ENCODE data around the gene DOCK3.
"Not testable (repeated sequence)": the region's sequence is repeated elsewhere in the genome, so short reads cannot be mapped to it uniquely, and the experiment has no call there.

DOCK3 gene

DNA sequence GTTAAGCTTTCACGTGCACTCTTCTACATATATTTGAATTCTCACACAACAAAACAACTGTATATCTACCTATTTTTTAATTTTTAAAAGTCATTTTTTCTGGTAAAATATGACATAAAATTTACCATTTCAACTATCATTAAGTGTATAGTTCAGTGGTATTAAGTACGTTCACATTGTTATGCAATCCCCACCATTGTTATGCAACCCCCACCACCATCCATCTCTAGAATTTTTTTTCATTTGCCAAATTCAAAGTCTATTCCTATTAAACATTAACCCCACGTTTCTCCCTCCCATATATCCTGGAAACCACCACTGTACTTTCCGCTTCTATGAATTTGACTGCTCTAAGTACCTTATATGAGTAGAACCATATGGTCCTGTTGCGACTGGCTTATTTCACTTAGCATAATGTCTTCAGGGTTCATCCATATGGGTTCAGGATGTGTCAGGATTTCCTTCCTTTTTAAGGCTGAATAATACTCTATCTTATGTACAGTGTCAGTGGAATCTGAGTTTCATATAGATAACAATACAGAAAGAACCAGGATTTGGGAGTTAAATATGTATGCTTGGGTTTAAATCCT is 279.2 kb downstream of the DOCK3 start:
- no peaks in the 10 kb centered on the region for H3K36me3 ChIP-seq
- no peak overlapping the region for H3K4me2 ChIP-seq
- no peak overlapping the region for H3K27ac ChIP-seq
- no peak overlapping the region for H3K4me3 ChIP-seq
- no peak overlapping the region for H3K9ac ChIP-seq
- no peaks in the 10 kb centered on the region for H3K27me3 ChIP-seq
- no peak for TF ChIP-seq Cebpa-rat (IDR thresholded peaks at IDR 0.05)
- no peaks in the 10 kb centered on the region for H3K9me3 ChIP-seq
- H4K20me1 ChIP-seq = no peaks in the 10 kb centered on the region
- no peaks in the 10 kb centered on the region for H3K4me1 ChIP-seq

GRCh38 chr3:50961386-50961785 is 286.7 kb downstream of the DOCK3 start:
- Histone ChIP-seq H3K9ac (no peak overlapping the region), H3K27ac (no peak overlapping the region), H4K20me1 (no peaks in the 10 kb centered on the region), H3K4me2 (no peak overlapping the region), H3K36me3 (no peaks in the 10 kb centered on the region), H3K4me3 (no peak overlapping the region), H3K4me1 (no peaks in the 10 kb centered on the region), H3K9me3 (no peaks in the 10 kb centered on the region), H3K27me3 (no peaks in the 10 kb centered on the region)
- no peak for TF ChIP-seq Cebpa-rat (IDR thresholded peaks at IDR 0.05)

DNA sequence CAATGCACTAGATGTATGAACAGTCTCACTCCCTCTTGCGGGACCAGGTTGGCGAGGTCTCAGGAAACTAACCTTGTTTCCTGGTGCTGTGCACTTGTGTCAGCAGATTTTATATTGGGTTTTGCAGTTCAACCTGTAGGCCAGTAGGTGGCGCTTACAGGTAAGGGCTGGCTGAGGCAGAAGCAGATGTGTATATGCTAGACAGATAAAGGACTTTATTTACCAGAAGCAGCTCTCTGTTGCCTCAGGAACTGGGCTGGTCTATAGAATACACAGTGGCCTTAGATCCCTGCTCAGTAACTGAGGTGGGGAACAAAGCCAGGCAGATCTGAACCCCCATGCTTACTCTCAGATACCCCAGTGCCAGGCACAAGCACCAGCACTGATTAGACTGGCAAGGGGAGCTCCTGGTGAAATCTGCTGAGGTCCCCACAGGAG is 296.8 kb downstream of the DOCK3 start:
- Histone ChIP-seq H3K4me3 (no peak overlapping the region), H3K27ac (no peak overlapping the region), H3K36me3 (no peaks in the 10 kb centered on the region), H3K4me1 (no peaks in the 10 kb centered on the region), H3K27me3 (no peaks in the 10 kb centered on the region), H3K4me2 (no peak overlapping the region), H3K9ac (no peak overlapping the region), H4K20me1 (no peaks in the 10 kb centered on the region), H3K9me3 (peaks cover 7% of the 10 kb centered on the region)
- no peak for TF ChIP-seq Cebpa-rat (IDR thresholded peaks at IDR 0.05)

DNA sequence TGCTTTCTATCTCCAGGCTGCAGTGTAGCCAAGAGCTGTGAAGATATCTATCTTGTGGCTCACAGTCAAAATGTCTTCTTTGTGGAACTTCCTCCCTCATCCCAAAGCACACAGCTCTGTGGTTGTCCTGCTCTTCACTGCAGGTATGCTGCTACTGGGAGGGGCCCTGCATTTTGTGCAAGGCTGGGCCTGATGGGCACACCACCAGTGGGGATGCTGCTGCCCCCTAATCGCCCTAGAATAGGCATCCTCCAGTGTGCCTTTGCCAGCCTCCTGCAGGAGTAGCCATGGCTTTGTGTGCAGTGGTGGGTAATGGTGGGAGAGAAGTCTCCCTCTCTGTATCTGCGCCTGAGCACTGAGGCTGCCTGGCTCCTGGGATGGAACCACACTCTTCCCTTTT is 297.3 kb downstream of the DOCK3 start:
- Histone ChIP-seq H4K20me1 (no peaks in the 10 kb centered on the region), H3K4me1 (no peaks in the 10 kb centered on the region), H3K27ac (no peak overlapping the region), H3K4me3 (no peak overlapping the region), H3K9me3 (peaks cover 7% of the 10 kb centered on the region), H3K36me3 (no peaks in the 10 kb centered on the region), H3K4me2 (no peak overlapping the region), H3K27me3 (no peaks in the 10 kb centered on the region), H3K9ac (no peak overlapping the region)
- no peak for TF ChIP-seq Cebpa-rat (IDR thresholded peaks at IDR 0.05)

GRCh38 chr3:50978586-50978985 is 303.9 kb downstream of the DOCK3 start:
- not testable (repeated sequence) for H3K4me1 ChIP-seq, H3K4me3 ChIP-seq, H3K4me2 ChIP-seq, H3K27ac ChIP-seq, H4K20me1 ChIP-seq, H3K36me3 ChIP-seq, H3K9me3 ChIP-seq, H3K9ac ChIP-seq, H3K27me3 ChIP-seq

DNA sequence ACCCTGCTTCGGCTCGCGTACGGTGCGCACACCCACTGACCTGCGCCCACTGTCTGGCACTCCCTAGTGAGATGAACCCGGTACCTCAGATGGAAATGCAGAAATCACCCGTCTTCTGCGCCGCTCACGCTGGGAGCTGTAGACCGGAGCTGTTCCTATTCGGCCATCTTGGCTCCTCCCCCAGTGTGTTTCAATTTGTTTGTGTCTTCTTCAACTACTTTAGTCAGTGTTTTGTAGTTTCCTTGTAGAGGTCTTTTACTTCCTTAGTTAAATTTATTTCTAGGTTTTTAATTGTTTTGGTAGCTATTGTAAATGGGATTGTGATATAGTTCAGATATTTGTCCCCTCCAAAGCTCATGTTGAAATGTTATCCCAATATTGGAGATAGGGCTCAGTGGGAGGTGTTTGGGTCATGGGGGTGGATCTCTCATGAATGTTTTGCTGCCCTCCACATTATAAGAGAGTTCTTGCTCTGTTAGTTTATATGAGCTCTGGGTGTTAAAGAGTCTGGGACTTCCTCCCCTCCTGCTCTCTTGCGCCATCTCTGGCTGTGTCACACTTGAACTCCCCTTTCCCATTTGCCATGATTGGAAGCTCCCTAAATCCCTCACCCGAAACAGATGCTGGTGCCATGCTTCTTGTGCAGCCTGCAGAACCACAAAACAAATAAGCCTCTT is 304.4 kb downstream of the DOCK3 start:
- Histone ChIP-seq H3K9ac (no peak overlapping the region), H3K27ac (no peak overlapping the region), H4K20me1 (no peaks in the 10 kb centered on the region), H3K4me2 (no peak overlapping the region), H3K4me3 (no peak overlapping the region), H3K9me3 (no peaks in the 10 kb centered on the region), H3K36me3 (no peaks in the 10 kb centered on the region), H3K27me3 (no peaks in the 10 kb centered on the region), H3K4me1 (no peaks in the 10 kb centered on the region)
- TF ChIP-seq Cebpa-rat (IDR thresholded peaks at IDR 0.05) = no peak

- no peaks in the 10 kb centered on the region for H3K9me3 ChIP-seq
- no peak overlapping the region for H3K27ac ChIP-seq
- H3K27me3 ChIP-seq = no peaks in the 10 kb centered on the region
- H3K4me2 ChIP-seq = no peak overlapping the region
- H3K4me3 ChIP-seq = no peak overlapping the region
- H3K4me1 ChIP-seq = no peaks in the 10 kb centered on the region
- TF ChIP-seq Cebpa-rat (IDR thresholded peaks at IDR 0.05) = no peak
- H3K36me3 ChIP-seq = no peaks in the 10 kb centered on the region
- no peak overlapping the region for H3K9ac ChIP-seq
- no peaks in the 10 kb centered on the region for H4K20me1 ChIP-seq
Observed at GRCh38 chr3:50982540-50983325, 308.0 kb downstream of the DOCK3 start.

- H3K9ac ChIP-seq = no peak overlapping the region
- no peaks in the 10 kb centered on the region for H3K4me1 ChIP-seq
- TF ChIP-seq Cebpa-rat (IDR thresholded peaks at IDR 0.05) = no peak
- no peak overlapping the region for H3K4me2 ChIP-seq
- H3K27me3 ChIP-seq = no peaks in the 10 kb centered on the region
- H3K27ac ChIP-seq = no peak overlapping the region
- no peaks in the 10 kb centered on the region for H4K20me1 ChIP-seq
- 0 out of 2 replicates have a peak, but pooled peaks cover 3% of the 10 kb centered on the region for H3K9me3 ChIP-seq
- H3K36me3 ChIP-seq = no peaks in the 10 kb centered on the region
- no peak overlapping the region for H3K4me3 ChIP-seq
Observed at GRCh38 chr3:50983887-50984286, 309.2 kb downstream of the DOCK3 start.

DNA sequence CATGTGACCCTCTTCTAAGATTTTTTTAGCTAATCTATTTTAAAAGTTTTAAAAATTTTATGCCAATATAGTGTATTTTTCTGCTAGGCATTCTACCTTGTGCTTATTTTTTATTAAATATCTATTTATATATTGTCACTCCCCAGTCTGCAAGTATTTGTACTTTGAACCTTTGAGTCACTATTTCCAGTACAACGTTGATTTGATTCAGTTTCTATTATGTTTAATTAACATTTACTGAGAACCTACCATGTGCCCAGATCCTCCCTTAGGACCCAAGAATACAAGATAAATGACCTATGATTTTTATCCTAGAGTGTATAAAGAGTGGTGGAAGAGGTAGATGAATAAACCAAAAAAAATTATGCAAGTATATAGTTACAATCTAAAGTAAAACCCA is 311.2 kb downstream of the DOCK3 start:
- Histone ChIP-seq H3K27me3 (no peaks in the 10 kb centered on the region), H3K4me2 (no peak overlapping the region), H3K36me3 (no peaks in the 10 kb centered on the region), H3K9ac (no peak overlapping the region), H4K20me1 (no peaks in the 10 kb centered on the region), H3K4me1 (no peaks in the 10 kb centered on the region), H3K9me3 (peaks cover 19% of the 10 kb centered on the region), H3K4me3 (no peak overlapping the region), H3K27ac (no peak overlapping the region)
- TF ChIP-seq Cebpa-rat (IDR thresholded peaks at IDR 0.05) = no peak

GRCh38 chr3:50986726-50987125 is 312.0 kb downstream of the DOCK3 start:
- Histone ChIP-seq H3K4me3 (no peak overlapping the region), H3K36me3 (no peaks in the 10 kb centered on the region), H3K9me3 (peaks cover 27% of the 10 kb centered on the region), H4K20me1 (no peaks in the 10 kb centered on the region), H3K4me2 (no peak overlapping the region), H3K4me1 (no peaks in the 10 kb centered on the region), H3K27me3 (no peaks in the 10 kb centered on the region), H3K9ac (no peak overlapping the region), H3K27ac (no peak overlapping the region)
- no peak for TF ChIP-seq Cebpa-rat (IDR thresholded peaks at IDR 0.05)
